LoVo (cell line): ENCODE data around the gene ARHGAP19.

Experiments
- DNase-seq: peaks from one replicate; pipeline ENCODE4 v3.0.0-alpha.2; 2016; ENCODE audit warnings: low spot score

ARHGAP19 gene

DNA sequence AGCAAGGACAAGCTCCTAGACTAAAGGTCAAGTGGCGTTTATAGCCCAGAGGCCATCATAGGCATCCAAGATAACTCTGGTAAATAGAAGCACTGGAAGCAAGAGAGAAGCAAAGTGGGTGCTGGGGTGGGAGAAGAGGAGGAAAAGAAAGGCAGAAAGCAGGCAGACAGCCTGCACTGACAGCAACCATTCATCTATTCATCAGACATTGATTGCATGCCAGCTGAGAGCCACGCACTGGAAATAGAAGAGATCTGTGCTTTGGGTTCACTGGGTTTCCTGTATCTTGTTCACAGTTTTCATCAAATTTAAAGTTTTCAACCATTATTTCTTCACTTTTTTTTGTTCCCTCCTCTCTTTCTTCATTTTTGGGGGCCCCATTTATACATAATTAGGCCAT is 102.0 kb downstream of the ARHGAP19 start:
- no peak for DNase-seq

DNA sequence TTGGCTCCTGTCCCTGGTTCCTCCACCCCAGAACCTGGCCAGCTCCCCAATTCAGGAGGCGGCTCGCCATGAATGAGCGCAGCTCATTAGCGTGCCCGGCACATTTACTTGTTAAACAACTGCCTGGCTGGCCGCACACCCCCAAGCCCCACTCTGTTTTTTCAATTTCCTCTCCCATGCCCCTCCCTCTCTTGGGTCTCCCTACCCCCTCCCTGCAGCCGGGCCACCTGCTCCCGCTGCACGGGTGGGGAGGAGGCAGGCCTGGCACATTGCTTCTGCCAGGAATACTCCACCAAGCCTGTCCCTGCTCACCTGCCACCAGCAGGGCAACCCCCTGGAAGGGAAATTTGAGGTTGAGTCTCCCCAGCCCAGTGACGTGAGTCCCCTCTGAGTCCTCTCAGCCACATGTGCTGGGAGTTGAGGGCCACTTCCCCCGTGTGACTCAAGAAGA is 104.2 kb downstream of the ARHGAP19 start:
- no peak for DNase-seq

DNA sequence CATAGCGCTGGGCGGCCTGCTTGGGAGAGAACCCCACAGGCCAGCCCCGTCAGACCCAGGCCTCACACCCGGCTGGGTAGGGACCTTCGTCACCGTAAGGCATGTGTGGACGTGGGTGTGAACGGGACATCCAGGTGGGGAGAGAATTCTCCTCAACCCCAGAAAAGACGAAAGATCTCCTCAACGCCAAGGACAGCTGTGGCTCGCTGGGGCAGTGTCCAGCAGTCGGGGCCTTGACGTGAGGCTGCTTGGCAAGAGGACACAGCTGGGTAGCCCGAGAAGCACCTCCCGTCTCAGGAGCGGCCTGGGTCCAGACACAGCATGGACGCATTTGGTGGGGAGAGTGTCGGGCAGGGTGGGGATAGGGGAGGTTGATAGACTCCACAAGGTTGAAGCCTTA is 105.5 kb downstream of the ARHGAP19 start:
- no peak for DNase-seq

DNA sequence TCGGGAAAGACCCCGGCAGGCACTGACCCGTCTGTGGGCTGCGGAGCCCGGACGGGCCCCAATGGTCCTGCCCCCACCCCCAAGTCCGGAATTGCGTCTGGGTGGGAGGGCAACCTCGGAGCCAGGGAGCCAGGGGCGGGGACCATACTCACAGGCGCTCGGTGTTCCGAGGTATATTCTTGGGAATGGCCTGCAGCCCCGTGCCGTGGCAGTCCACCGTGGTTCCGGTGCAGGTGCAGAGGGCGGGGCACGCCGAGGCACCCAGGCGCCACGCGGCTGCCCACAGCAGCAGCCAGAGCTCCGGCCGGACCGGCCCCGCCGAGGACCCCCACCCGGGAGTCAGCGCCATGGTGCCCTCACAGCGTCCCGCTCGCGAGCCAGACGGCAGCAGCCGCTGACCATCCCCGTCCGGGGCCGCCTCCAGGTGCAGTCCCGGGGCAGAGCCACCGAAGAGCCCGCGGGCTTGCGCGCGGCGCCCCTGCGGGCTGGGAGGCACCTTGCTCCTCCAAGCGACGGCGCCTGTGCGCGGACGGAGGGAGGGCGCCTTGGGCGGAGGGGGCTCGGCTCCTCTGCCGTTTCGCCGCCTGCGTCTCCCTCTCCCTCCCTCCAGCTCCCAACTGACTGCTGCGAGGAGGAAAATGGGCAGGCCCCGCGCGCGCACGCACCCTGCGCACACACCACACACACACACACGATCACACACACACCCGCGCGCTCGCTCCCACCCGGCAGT is 106.9 kb downstream of the ARHGAP19 start, which contains the start of gene SLIT1:
Gene SLIT1 (minus strand): TSS at position 634 of the 733 bp plus-strand sequence. CDS start 285 bp downstream, at position 349.
- DNase-seq = no peak

DNA sequence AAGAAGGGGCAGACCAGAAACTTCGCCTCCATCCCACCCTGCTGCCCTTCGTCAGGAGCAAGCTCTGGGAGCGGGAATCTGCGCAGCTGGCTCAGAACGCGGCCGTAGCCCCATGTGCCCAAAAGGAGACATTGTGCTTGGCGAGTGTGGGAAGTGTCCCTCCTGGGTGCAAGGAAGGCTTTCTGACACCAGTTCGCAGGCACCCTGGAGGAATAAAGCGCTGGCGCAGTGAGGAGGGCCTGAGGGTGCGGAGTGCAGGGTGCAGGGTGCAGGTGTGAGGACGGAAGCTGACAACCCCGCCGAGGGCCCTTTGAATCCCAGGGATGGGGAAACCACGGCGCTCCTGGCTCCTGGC is 107.5 kb downstream of the ARHGAP19 start:
- DNase-seq = no peak

DNA sequence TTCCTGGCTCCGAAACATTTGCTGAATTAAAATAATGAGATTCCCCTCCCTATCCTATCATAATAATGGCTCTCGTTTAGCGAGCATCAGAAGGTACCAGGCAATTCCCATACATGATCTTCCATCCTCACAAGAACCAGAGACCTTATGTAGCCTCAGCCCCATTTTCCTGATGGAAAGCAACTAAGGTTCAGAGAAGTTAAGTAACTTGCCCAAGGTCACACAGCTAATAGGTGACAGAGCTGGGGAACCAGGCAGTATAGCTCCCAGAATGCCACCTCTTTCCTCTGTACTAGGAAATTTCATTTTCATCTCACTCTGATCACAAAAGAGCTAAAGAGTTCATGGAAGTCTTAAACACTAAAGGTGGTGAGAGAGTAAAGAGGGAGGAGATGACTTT is 109.1 kb downstream of the ARHGAP19 start:
- no peak for DNase-seq

DNA sequence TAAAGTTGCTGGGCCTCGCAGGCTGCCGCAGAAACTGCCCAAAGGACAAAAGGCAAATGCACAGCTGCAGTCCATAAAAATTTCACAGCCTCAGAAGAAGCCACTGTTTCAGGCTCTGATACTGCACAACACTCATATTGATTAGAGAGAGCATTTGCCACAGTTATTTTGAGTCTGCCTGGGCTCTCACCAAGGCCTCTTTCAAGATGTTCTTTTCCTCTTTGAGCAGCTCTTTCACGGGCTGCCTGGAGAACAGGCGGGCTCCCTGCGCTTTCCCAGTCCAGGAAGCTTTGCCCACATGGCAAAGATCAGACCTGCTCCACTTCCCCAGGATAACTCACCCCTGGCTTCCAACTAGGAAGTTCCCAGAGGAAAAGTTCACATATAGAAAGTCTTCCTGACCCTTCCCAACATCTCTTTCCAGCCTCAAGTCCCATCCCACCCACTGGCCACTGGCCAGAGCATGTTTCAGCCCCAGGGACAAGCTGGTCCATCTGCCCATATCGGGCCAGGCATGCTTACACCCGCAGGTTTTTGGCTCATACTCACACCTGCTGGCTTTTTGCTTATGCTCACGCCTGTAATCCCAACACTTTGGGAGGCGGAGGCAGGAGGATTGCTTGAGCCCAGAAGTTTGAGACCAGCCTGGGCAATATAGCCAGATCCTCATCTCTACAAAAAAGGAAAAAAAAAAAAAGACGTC is 110.0 kb downstream of the ARHGAP19 start:
- DNase-seq = no peak

DNA sequence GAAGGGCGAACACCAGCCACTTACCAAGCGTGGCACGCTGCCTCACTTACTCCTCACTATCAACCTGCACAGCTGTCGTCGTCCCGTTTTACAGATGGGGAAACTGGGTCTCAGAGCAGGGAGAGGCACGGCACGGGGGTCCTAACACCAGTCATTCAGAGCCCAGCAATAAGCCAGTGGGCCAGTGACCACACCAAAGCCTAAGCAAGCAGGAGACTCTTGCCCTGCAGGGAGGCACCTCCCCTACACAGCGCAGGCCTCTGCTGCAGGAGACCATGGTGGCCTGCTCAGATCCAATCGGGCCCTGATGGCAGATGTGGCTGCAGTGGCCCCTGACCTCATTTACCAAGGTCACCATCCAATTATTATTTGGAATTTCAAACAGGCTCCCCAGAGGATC is 111.5 kb downstream of the ARHGAP19 start:
- DNase-seq = no peak

DNA sequence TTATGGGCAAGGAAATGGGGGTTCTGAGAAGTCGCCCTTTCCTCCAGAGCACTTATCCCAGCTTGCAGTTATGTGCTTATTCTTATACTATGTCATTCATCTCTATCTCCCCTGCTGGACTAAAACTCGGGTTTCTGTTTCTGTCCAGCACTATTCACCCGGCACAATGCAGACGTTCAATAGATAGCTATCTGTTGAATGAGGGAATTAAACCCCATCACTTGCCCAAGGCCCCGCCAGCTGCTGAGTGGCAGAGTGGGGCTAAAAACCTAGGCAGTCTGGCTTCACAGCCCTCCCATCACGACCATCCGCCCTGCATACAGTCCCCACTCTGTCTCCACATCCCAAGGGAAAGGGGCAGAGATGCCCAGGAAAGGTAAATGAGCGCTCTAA is 112.1 kb downstream of the ARHGAP19 start:
- no peak for DNase-seq

DNA sequence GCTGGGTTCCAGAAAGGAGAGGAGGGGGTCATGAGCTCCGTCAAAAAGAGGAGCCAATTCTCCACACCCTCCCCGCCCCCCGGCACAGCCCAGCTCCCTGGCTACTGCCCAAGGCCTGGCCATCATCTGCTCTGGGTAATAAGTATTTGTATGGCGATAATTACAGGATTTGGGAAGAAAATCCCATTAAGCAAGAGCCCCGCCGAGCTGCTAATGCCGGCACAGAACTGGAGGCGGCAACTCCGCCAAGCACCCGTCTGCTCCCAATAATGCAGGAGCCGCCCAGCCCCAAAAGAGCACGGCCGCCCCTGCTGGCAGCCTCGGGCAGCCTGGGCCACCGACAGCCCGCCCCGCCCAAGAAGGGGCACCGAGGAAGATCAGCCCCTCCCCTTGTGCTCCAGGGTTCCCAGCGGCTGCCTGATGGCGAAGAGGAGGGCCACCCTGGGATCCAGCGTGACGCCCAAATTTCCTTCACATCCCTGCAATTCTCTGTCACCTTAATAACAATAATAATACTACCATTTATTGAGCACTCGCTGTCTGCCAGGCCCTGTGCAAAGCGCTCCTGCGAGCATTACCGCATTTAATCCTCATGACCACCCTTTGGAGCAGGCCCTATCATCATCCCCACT is 112.6 kb downstream of the ARHGAP19 start:
- no peak for DNase-seq

DNA sequence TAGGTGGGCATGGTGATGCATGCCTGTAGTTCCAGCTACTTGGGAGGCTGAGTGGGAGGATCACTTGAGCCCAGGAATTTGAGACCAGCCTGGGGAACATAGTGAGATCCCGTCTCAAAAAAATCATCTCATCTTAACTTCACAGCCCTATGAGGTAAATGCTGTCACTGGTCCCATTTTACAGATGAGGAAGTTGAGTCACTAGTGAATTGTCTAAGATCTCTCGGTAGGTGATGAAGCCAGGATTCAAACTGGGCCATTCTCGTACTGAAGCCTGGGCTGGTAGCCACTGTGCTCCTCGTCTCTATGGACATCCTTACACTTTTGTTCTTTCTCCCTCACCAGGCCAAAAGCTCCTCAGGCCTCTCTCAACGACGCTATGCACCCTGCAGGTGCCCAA is 113.1 kb downstream of the ARHGAP19 start:
- no peak for DNase-seq

DNA sequence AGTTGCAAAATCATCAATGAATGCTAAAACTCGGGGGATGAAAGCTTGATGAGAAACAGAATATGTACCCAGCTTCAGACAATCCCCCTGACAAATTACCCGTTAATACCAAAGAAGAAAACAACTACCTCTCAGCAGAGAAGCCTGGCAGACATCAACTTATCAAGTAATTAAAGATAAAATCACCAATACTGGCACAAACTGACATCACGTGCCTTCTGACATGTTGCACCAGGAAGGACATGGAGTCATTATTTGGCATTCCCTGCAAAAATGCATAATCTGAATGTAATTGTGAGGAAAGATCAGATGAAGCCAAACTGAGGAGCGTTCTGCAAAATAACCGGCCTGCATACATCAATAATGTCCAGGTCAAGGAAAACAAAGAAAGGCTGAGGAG is 114.4 kb downstream of the ARHGAP19 start:
- no peak for DNase-seq

DNA sequence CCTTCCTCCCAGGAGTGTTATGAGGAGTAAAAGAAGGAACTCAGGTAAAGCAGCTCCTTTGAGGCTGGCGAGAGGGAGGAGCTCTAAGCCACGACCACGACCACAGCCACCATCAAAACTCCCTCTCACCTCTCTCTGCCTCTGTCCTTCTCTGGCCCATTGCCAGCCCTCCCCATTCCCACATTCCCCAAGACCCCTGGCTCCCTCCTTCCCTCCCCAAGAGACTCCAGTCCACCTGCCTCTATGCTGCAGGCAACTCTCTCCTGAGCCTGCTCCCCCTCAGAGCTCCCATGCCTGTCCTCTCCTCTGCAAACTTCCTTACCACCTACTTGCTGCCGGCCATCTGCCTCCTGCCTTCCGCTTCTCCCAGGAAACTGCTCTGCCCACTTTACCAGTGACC is 116.2 kb downstream of the ARHGAP19 start:
- no peak for DNase-seq

DNA sequence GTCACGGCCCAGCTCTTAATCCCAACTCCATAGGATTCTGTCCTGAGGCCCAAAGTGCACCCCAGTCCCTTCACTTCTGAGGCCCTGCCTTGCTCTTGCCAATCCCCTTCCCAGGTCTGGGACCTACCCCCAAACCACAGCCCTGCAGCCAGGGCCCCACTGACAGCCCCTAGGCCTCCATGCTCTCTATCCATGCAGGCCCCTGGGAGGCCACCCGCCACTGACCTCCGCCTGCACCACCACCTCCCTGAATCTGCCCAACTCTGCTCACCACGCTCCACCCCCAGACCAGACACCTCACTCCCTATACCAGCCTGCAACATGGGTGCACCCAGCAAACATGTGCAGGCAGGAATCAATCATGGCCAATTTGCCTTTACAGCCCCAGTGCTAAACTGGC is 116.9 kb downstream of the ARHGAP19 start:
- DNase-seq = no peak

DNA sequence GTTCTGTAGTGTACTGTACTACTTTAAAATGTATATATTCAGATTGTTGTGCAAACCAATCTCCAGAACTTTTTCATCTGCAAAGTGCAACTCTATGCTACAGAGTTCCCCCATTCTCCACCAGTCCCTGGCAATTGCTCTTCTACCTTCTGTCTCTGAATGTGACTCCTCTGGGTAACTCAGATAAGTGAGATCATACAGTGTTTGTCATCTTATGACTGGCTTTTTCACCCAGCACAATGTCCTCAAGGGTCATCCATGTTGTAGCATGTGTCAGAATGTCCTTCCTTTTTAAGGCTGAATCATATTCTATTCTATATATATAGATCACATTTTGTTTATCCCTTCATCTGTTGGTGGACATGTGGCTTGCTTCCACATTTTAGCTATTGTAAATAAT is 117.5 kb downstream of the ARHGAP19 start:
- DNase-seq = no peak

DNA sequence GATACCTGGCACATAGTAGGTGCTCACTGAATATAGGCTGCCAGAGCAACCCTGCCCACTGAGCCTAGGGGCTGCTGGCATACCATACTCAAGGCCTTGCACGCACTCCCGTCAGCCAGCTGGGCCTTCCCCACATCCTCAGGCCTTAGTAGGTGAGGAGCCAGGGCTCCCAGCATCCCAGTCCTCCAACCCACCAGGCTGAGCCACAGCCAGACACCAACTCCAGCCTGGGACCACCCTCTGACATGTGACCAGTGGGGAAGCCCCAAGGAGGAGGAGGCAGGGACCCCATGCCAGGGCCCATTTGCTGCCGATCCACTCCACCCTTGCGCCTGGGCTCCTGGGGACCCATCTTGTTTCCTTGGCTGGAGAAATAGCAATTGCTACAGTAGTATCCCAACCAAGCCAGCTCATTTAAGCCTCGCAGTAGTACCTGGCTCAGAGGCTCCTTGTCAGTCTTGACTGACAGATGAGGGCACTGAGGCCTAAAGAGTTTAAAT is 118.1 kb downstream of the ARHGAP19 start:
- no peak for DNase-seq

DNA sequence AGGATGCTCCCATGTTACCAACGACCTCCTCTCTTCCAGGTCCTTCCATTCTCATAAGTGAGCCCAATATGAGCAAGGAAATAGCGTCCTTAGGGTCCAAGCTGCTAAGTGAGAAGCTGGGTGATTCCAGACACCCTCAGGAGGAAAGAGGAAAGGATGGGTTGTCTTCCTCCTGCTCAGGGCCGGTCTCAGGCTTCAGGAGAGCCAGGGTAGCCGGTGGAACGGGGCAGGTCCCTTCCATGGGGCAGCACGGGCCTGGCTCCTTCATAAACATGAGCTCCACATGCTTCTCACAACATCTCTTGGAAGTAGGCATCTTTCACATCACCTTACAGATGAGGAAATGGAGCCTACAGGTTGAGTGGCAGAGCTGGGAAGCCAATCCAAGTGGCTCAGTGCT is 119.4 kb downstream of the ARHGAP19 start:
- no peak for DNase-seq
